ENCODE results near the gene MYD88. TPM values are rescaled to one million over a fixed set of nuclear protein-coding genes. Genes with fewer than 3 reads are reported as not detected.

The MYD88 gene
- total and polyA plus RNA-seq, 2 donors from 2014 or later: 20.8 to 34.5 TPM

DNA sequence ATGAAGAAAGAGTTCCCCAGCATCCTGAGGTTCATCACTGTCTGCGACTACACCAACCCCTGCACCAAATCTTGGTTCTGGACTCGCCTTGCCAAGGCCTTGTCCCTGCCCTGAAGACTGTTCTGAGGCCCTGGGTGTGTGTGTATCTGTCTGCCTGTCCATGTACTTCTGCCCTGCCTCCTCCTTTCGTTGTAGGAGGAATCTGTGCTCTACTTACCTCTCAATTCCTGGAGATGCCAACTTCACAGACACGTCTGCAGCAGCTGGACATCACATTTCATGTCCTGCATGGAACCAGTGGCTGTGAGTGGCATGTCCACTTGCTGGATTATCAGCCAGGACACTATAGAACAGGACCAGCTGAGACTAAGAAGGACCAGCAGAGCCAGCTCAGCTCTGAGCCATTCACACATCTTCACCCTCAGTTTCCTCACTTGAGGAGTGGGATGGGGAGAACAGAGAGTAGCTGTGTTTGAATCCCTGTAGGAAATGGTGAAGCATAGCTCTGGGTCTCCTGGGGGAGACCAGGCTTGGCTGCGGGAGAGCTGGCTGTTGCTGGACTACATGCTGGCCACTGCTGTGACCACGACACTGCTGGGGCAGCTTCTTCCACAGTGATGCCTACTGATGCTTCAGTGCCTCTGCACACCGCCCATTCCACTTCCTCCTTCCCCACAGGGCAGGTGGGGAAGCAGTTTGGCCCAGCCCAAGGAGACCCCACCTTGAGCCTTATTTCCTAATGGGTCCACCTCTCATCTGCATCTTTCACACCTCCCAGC is 2.9 kb downstream of the MYD88 start:
- TF ChIP-seq CTCF (IDR thresholded peaks at IDR 0.05; ENCODE audit: borderline replicate concordance, extremely low read depth, insufficient read depth): no peak
- Histone ChIP-seq H3K36me3 (ENCODE audit: control insufficient read depth in 2 of 3, insufficient read depth in 3 of 3, low read length in 3 of 3) (peaks cover 2 to 10% (median 9%) of the 10 kb centered on the region in 3 donors), H3K9me3 (ENCODE audit: control insufficient read depth in 2 of 3, insufficient read depth in 1 of 3, low read length in 3 of 3) (no peaks in the 10 kb centered on the region), H3K27ac (ENCODE audit: low read depth in 2 of 2, low read length in 2 of 2) (no peak overlapping the region), H3K4me1 (ENCODE audit: control insufficient read depth in 2 of 3, insufficient read depth in 2 of 3, low read depth in 1 of 3, low read length in 3 of 3) (peaks cover 0 to 21% (median 13%) of the 10 kb centered on the region in 3 donors), H3K4me3 (ENCODE audit: low read length in 3 of 3) (no peak overlapping the region), H3K9ac (ENCODE audit: low read length in 3 of 3) (no peak overlapping the region), H3K27me3 (ENCODE audit: control insufficient read depth, insufficient read depth, low read length) (no peaks in the 10 kb centered on the region)
- DNase-seq: peak in 1 of 5 donors; percentile 4
- intact Hi-C loops (cut with DNase I): no loop called here
- FAIRE-seq: no peak

DNA sequence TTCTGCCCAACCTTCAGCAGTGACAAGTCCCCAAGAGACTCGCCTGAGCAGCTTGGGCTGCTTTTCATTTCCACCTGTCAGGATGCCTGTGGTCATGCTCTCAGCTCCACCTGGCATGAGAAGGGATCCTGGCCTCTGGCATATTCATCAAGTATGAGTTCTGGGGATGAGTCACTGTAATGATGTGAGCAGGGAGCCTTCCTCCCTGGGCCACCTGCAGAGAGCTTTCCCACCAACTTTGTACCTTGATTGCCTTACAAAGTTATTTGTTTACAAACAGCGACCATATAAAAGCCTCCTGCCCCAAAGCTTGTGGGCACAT is 3.5 kb downstream of the MYD88 start:
- H3K4me3 ChIP-seq (ENCODE audit: low read length in 3 of 3): no peak overlapping the region
- H3K27me3 ChIP-seq (ENCODE audit: control insufficient read depth, insufficient read depth, low read length): no peaks in the 10 kb centered on the region
- no peak overlapping the region for H3K9ac ChIP-seq (ENCODE audit: low read length in 3 of 3)
- FAIRE-seq (no peak), DNase-seq (no peak)
- peaks cover 2 to 10% (median 9%) of the 10 kb centered on the region in 3 donors for H3K36me3 ChIP-seq (ENCODE audit: control insufficient read depth in 2 of 3, insufficient read depth in 3 of 3, low read length in 3 of 3)
- H3K9me3 ChIP-seq (ENCODE audit: control insufficient read depth in 2 of 3, insufficient read depth in 1 of 3, low read length in 3 of 3): no peaks in the 10 kb centered on the region
- peaks cover 0 to 21% (median 13%) of the 10 kb centered on the region in 3 donors for H3K4me1 ChIP-seq (ENCODE audit: control insufficient read depth in 2 of 3, insufficient read depth in 2 of 3, low read depth in 1 of 3, low read length in 3 of 3)
- no peak for TF ChIP-seq CTCF (IDR thresholded peaks at IDR 0.05; ENCODE audit: borderline replicate concordance, extremely low read depth, insufficient read depth)
- intact Hi-C loops (cut with DNase I): no loop called here
- no peak overlapping the region for H3K27ac ChIP-seq (ENCODE audit: low read depth in 2 of 2, low read length in 2 of 2)

- FAIRE-seq (no peak), DNase-seq (no peak)
- Histone ChIP-seq H3K4me3 (ENCODE audit: low read length in 3 of 3) (no peak overlapping the region), H3K9me3 (ENCODE audit: control insufficient read depth in 2 of 3, insufficient read depth in 1 of 3, low read length in 3 of 3) (no peaks in the 10 kb centered on the region), H3K36me3 (ENCODE audit: control insufficient read depth in 2 of 3, insufficient read depth in 3 of 3, low read length in 3 of 3) (peaks cover 2 to 10% (median 9%) of the 10 kb centered on the region in 3 donors), H3K27ac (ENCODE audit: low read depth in 2 of 2, low read length in 2 of 2) (no peak overlapping the region), H3K27me3 (ENCODE audit: control insufficient read depth, insufficient read depth, low read length) (no peaks in the 10 kb centered on the region), H3K9ac (ENCODE audit: low read length in 3 of 3) (no peak overlapping the region), H3K4me1 (ENCODE audit: control insufficient read depth in 2 of 3, insufficient read depth in 2 of 3, low read depth in 1 of 3, low read length in 3 of 3) (peaks cover 0 to 17% (median 9%) of the 10 kb centered on the region in 3 donors)
- TF ChIP-seq CTCF (IDR thresholded peaks at IDR 0.05; ENCODE audit: borderline replicate concordance, extremely low read depth, insufficient read depth): no peak
- intact Hi-C loops (cut with DNase I): no loop called here
Measured at GRCh38 chr3:38142959-38143358, 4.5 kb downstream of the MYD88 start.

Data from kidney (tissue), 14 donors.